Aorta (tissue), 5 donors: ENCODE data around the gene C1QTNF6. TPM values are rescaled to one million over a fixed set of nuclear protein-coding genes. Genes with fewer than 3 reads are reported as not detected.

Experiments used
- ATAC-seq: fragments of 200-7000 bp; cut with Tn5 transposase; one replicate; pipeline ENCODE4 v1.9.1; 2022; ENCODE audit warnings: moderate library complexity; ENCODE audit not compliant: low FRiP score
- DNase-seq, 2 donors: peaks; one replicate each; pipeline ENCODE4 v3.0.0-alpha.2; 2020
- H3K27ac ChIP-seq, 2 donors: one replicate each; pipeline ENCODE4 v1.5.1; 2013; ENCODE audit warnings: low read length in 2 of 2, mild to moderate bottlenecking in 2 of 2, moderate library complexity in 2 of 2, control low read depth in 1 of 2, inconsistent platforms in 1 of 2, low read depth in 1 of 2
- H3K27me3 ChIP-seq, 2 donors: one replicate each; pipeline ENCODE4 v1.6.1; 2013; ENCODE audit warnings: control low read depth in 1 of 2, low read length in 1 of 2, mild to moderate bottlenecking in 1 of 2, moderate library complexity in 1 of 2; ENCODE audit not compliant: insufficient read depth in 2 of 2, control insufficient read depth in 1 of 2
- H3K36me3 ChIP-seq, 2 donors: one replicate each; pipeline ENCODE4 v1.6.1; 2013; ENCODE audit warnings: control low read depth in 1 of 2, low read length in 1 of 2, mild to moderate bottlenecking in 1 of 2; ENCODE audit not compliant: insufficient read depth in 2 of 2, control insufficient read depth in 1 of 2
- H3K4me1 ChIP-seq, 2 donors: one replicate each; pipeline ENCODE4 v1.6.1; 2013; ENCODE audit warnings: low read length in 2 of 2, control low read depth in 1 of 2, mild to moderate bottlenecking in 1 of 2, moderate library complexity in 1 of 2; ENCODE audit not compliant: insufficient read depth in 2 of 2, control insufficient read depth in 1 of 2
- H3K4me3 ChIP-seq, 2 donors: one replicate each; pipeline ENCODE4 v1.5.1; 2013; ENCODE audit warnings: low read length in 2 of 2, control low read depth in 1 of 2, mild to moderate bottlenecking in 1 of 2
- H3K9me3 ChIP-seq: one replicate; pipeline ENCODE4 v1.6.1; 2013; ENCODE audit warnings: mild to moderate bottlenecking, low read length; ENCODE audit not compliant: control insufficient read depth
- WGBS, 2 donors: extraction: QIAGEN DNeasy Blood & Tissue Kit; methylation state at CpG; one replicate each; pipeline ENCODE4 v1.1.7; 2013; 5-methylcytosine and 5-hydroxymethylcytosine counted together
- intact Hi-C, 2 donors: fragments of 100-400 bp; cut with DNase I; formaldehyde crosslinking; loops; one replicate each; pipeline versions ENCODE4 v1.14.2 to v1.15.0; 2022
- polyA plus RNA-seq, 2 donors: library from polyadenylated mRNA; stranded (reverse); fragments of 200-250 nt; gene quantifications; one replicate each; pipeline ENCODE4 v1.2.3, GENCODE V29; 2013
- total RNA-seq, 2 donors: library from RNA; stranded (reverse); fragmentation: NEBNext Ultra II Directional; extraction: Animal tissue kit (Norgen Biotek cat#: 25700); gene quantifications; one replicate each; pipeline ENCODE4 v1.2.1, GENCODE V29; 2021
- donor health status: healthy with polysubstance abuse.
- donor health status: Bipolar disorder and iron deficiency.
- donor health status: DM: no; HTN: no; CAD: no.
- donor health status: DM: no; HTN: no; CAD: no.
- donor health status: DM: yes; HTN: yes; CAD: no.

The C1QTNF6 gene
- total and polyA plus RNA-seq, 4 donors: 2.4 to 11.9 (median 5.1) TPM

GRCh38 chr22:37231406-37232139, 43.5 kb upstream of the C1QTNF6 start:
- Histone ChIP-seq H3K9me3 (no peaks in the 10 kb centered on the region), H3K4me3 (no peak overlapping the region), H3K27ac (no peak overlapping the region), H3K4me1 (no peaks in the 10 kb centered on the region), H3K36me3 (no peaks in the 10 kb centered on the region), H3K27me3 (no peaks in the 10 kb centered on the region)
- WGBS, 2 donors: 74% methylated on average over 21 of the region's 21 CpGs
- peak; percentile 40 to 72 for DNase-seq
- ATAC-seq: no peak
- intact Hi-C loops: no loop called here

GRCh38 chr22:37230673-37231405, 42.8 kb upstream of the C1QTNF6 start:
- intact Hi-C loops: no loop called here
- ATAC-seq (no peak), DNase-seq (peak; percentile 42 to 57)
- Histone ChIP-seq H3K4me3 (no peak overlapping the region), H3K27me3 (no peaks in the 10 kb centered on the region), H3K9me3 (no peaks in the 10 kb centered on the region), H3K27ac (no peak overlapping the region), H3K36me3 (no peaks in the 10 kb centered on the region), H3K4me1 (no peaks in the 10 kb centered on the region)
- WGBS, 2 donors: 74 to 79% methylated on average over 14 of the region's 14 CpGs

GRCh38 chr22:37229805-37230672, 42.0 kb upstream of the C1QTNF6 start:
- no peaks in the 10 kb centered on the region for H3K9me3 ChIP-seq
- ATAC-seq: no peak
- no peak overlapping the region for H3K27ac ChIP-seq
- intact Hi-C loops: no loop called here
- H3K36me3 ChIP-seq: no peaks in the 10 kb centered on the region
- no peaks in the 10 kb centered on the region for H3K4me1 ChIP-seq
- H3K27me3 ChIP-seq: no peaks in the 10 kb centered on the region
- DNase-seq: peak; percentile 72 to 80
- 66 to 69% methylated on average over 8 of the region's 8 CpGs for WGBS, 2 donors
- H3K4me3 ChIP-seq: no peak overlapping the region

GRCh38 chr22:37229012-37229804, 41.2 kb upstream of the C1QTNF6 start:
- no peak overlapping the region for H3K4me3 ChIP-seq
- no peaks in the 10 kb centered on the region for H3K36me3 ChIP-seq
- 64 to 69% methylated on average over 7 of the region's 7 CpGs for WGBS, 2 donors
- intact Hi-C loops: no loop called here
- H3K27ac ChIP-seq: no peak overlapping the region
- no peaks in the 10 kb centered on the region for H3K9me3 ChIP-seq
- H3K4me1 ChIP-seq: no peaks in the 10 kb centered on the region
- peak; percentile 48 to 70 for DNase-seq
- no peaks in the 10 kb centered on the region for H3K27me3 ChIP-seq
- no peak for ATAC-seq

- Histone ChIP-seq H3K9me3 (no peaks in the 10 kb centered on the region), H3K27ac (no peak overlapping the region), H3K36me3 (no peaks in the 10 kb centered on the region), H3K4me1 (no peaks in the 10 kb centered on the region), H3K27me3 (no peaks in the 10 kb centered on the region), H3K4me3 (no peak overlapping the region)
- 58 to 63% methylated on average over 20 of the region's 20 CpGs for WGBS, 2 donors
- intact Hi-C loops: no loop called here
- ATAC-seq (no peak), DNase-seq (peak; percentile 74 to 83)
Measured at GRCh38 chr22:37228106-37229011, 40.3 kb upstream of the C1QTNF6 start.

GRCh38 chr22:37226514-37226913, 38.5 kb upstream of the C1QTNF6 start:
- 91 to 95% methylated on average over 14 of the region's 14 CpGs for whole genome bisulfite sequencing, 2 donors
- Histone ChIP-seq H3K4me1 (no peaks in the 10 kb centered on the region), H3K27ac (no peak overlapping the region), H3K4me3 (no peak overlapping the region), H3K9me3 (peaks cover 3% of the 10 kb centered on the region), H3K27me3 (no peaks in the 10 kb centered on the region), H3K36me3 (no peaks in the 10 kb centered on the region)
- peak in 1 of 2 donors; percentile 53 for DNase-seq
- intact Hi-C loops: no loop called here
- ATAC-seq: no peak

GRCh38 chr22:37226087-37226486, 38.0 kb upstream of the C1QTNF6 start:
- no peak for DNase-seq
- no peak for ATAC-seq
- no peaks in the 10 kb centered on the region for H3K27me3 ChIP-seq
- no peak overlapping the region for H3K27ac ChIP-seq
- intact Hi-C loops: no loop called here
- no peaks in the 10 kb centered on the region for H3K4me1 ChIP-seq
- H3K36me3 ChIP-seq: no peaks in the 10 kb centered on the region
- H3K4me3 ChIP-seq: no peak overlapping the region
- H3K9me3 ChIP-seq: peaks cover 3% of the 10 kb centered on the region
- WGBS, 2 donors: 80 to 85% methylated on average over 4 of the region's 4 CpGs
